HT1080 (cell line): ENCODE data around the gene VMAC. TPM values are rescaled to one million over a fixed set of nuclear protein-coding genes. Genes with fewer than 3 reads are reported as not detected.
A peak's percentile ranks its signal among the peaks of the same experiment; 100 is the strongest.
"Not testable (repeated sequence)": the region's sequence is repeated elsewhere in the genome, so short reads cannot be mapped to it uniquely, and the experiment has no call there.

Experiments used
- DNase-seq: peaks from one replicate; pipeline ENCODE4 v3.0.0-alpha.2; 2015; ENCODE audit warnings: low read depth
- polyA plus RNA-seq, 2 experiments: library from polyadenylated mRNA; depleted of rRNA; stranded (reverse); fragments of >200 nt; gene quantifications; 2 replicates each; pipeline ENCODE4 v1.2.3, GENCODE V29; 2015
- total RNA-seq: library from RNA; depleted of rRNA; stranded (reverse); fragments of >200 nt; shearing (Covaris generic); gene quantifications from 2 replicates; pipeline ENCODE4 v1.2.3, GENCODE V29; 2014; rRNA removed

The VMAC gene, protein sequence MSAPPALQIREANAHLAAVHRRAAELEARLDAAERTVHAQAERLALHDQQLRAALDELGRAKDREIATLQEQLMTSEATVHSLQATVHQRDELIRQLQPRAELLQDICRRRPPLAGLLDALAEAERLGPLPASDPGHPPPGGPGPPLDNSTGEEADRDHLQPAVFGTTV
- total RNA-seq = 0.90 and 1.3 TPM in 2 replicates
- polyA plus RNA-seq (2015; cell fraction: cytosol; rRNA removed) = 2.4 TPM in 2 replicates
- 5.6 and 9.3 TPM in 2 replicates for polyA plus RNA-seq (2015; cell fraction: nucleus; rRNA removed)

GRCh38 chr19:5904352-5905113, at the start of gene VMAC:
Gene VMAC (plus strand): TSS chr19:5904872. CDS start chr19:5904891, 19 bp downstream.
- peak; percentile 100 for DNase-seq

DNA sequence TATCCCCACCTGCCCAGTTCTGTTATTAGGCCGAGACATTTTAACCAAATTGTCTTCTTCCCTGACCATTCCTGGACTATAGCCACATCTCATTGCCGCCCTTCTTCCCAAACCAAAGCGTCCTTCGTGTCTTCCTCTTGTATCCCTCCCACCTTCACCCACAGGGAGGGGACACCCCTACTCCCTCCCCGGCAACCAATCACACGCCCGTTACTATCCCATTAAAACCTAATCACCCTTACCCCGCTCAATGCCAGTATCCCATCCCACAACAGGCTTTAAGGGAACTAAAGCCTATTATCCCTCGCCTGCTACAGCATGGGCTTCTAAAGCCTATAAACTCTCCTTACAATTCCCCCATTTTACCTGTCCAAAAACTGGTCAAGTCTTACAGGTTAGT, 49.5 kb upstream of the VMAC start:
- DNase-seq = not testable (repeated sequence)

DNA sequence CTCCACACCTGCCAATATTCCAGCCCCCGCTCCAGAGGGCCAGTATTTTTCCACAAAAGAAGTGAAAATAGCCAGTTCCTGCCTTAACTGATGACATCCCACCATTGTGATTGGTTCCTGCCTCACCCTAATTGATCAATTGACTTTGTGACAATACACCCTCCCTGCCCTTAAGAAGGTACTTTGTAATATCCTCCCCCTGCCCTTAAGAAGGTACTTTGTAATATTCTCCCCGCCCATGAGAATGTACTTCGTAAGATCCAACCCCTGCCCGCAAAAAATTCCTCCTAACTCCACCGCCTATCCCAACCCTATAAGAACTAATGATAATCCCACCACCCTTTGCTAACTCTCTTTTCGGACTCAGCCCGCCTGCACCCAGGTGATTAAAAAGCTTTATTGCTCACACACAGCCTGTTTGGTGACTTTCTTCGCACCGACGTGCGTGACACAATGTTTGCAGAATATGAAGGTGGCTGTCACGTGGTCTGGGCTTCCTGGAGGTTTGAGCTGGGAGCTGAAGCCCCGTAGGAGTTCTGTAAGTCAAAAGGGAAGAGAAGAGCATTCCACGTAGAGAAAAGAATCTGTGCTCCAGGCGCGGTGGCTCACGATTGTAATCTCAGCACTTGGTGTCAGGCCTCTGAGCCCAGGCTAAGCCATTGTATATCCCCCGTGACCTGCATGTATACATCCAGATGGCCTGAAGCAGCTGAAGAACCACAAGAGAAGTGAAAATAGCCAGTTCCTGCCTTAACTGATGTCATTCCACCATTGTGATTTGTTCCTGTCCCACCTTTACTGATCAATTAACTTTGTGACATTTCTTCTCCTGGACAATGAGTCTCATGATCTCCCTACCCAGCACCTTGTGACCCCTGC, 47.2 kb upstream of the VMAC start:
- no peak for DNase-seq

DNA sequence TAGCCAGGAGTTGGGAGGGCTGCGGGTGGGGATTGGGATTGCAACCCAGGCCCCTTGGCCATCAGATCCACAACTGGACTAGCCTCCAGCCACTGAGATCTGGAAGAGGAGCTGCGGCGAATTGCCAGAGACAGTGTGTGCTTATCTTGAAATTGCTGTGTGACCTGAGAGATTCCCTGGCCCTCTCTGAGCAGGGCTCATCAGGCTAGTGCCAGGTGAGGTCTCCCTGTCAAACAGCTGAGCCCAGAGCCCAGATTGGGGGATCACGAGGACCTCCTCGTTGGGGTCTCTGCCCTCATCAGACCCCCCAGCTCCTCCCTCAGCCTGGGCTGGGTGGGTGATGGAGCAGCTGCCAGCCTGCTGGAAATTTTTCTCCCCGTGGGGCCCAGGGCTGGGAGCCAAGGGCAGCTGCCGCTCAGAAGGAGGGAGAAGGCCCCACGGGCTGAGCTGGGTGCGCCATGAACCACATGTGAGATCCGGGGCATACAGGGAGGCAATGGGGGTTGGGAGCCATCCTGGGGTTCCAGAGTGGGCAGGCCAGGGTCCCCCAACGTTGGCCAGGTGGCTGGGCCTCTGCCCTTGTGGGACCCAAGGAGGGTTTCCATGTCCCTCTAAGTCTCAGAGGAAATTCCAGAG, 41.5 kb upstream of the VMAC start:
- DNase-seq = no peak

DNA sequence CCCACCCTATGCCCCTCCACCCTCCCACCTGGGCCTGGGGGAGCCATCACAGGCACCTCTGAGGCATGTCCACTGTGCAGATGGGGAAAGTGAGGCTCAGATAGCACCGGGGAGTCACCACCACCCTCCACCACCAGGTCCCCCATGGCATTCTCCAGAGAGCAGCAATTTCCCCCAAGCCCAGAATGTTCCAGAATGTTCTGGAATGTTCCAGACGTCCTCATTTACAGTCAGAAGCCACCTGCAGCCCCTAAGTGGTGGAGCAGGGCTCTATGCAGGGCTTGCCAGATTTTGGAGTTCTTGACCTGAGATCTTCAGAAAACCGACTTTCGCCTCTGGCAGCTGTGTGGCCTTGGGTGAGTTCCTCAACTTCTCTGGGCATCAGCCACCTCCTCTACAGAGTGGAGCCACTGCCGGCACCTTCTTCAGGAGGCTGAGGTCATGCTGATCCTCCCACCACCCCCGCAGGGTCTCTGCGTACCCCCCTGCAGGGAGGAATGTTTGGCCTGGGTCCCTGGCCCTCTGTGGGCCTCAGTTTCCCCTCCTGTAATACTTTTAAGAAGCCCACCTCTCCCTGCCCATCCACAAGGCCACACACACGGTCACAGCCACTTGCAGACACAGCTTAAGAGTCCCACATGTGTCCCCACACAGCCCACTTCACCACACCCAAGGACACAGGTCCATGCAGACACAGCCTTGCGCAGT, 40.5 kb upstream of the VMAC start:
- no peak for DNase-seq

DNA sequence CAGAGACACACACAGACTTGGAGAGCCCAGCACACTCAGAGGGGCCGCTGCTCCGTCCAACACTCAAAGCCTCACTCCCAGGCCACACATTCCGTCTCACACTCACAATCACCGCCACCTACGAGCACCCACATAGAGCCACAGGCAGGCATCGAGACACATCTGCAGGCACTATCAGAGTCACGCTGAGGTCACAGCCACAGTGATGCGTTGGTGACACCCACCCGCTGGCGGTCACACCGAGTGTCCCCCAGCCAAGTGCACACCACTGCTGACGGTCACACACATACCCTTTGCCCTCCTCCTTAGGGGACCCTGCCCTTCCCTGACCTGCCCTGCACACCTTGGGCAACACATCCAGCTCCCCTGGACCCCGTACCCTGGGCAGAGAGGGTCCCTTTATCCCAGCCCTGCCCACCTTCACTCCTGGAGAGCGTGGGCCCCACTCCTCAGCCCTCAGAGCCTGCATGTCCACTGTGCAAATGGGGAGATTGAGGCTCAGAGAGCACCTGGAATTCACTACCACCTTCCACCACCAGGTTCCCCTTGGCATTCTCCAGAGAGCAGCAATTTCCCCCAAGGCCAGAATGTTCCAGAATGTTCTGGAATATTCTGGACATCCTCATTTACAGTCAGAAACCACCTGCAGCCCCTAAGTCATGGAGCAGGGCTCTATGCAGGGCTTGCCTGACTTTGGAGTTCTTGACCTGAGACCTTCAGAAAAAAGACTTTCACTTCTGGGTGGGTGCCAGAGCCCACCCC, 39.8 kb upstream of the VMAC start:
- no peak for DNase-seq

DNA sequence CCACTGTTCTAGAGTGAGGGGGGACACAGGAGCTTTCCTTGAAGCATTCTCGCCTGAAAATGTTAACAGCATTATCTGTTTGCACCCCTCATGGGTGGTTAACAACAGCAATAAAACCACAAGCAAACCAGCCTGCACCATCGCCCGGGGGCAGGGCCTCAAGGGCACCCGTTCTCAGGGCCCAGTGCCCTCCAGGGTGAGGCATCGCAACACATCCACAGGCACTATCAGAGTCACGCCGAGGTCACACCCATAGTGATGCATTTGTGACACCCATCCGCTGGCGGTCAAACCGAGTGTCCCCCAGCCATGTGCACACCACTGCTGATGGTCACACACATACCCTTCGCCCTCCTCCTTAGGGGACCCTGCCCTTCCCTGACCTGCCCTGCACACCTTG, 38.9 kb upstream of the VMAC start:
- no peak for DNase-seq

DNA sequence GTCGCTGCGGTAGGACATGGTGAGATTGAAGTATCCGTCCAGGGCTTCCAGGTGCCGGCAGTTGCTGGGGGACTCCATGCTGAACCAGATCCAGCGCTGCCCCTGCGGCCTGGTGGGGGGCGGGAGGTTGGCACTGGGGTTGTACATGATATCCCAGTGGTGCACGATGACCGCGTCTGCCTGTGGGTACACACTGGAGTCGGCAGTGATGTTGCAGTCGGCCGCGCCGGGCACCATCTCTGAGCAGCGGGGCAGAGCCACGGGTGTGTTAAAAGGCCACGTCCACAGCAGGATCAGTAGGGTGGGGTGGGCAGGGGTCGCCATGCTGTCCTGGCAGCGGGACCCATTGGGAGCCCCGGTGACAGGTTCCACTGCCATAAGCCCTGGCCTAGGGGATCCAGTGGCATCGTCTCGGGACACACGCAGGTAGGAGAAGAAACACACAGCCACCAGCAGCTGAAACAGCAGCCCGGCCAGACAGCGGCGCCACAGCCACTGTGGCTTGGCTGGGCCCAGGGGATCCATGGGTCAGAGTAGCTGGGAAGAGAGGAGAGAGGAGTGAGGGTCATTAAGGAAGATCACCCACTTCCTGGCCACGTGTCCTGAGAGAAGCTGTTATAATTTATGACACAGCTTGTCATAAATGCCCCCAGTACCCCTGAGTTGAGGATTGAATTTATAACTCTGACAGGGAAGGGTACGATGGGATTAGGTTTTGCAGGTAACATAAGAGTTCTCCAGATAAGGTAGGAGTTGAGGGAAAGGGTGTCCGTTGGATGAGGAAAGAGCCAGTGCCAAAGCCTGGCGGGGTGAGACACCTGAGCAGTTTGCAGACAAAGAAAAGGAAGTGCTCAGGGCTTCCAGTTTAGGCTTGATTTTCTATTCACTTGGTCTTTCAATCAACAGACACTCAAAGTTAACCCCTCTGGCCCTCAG, 37.2 kb upstream of the VMAC start:
- no peak for DNase-seq

DNA sequence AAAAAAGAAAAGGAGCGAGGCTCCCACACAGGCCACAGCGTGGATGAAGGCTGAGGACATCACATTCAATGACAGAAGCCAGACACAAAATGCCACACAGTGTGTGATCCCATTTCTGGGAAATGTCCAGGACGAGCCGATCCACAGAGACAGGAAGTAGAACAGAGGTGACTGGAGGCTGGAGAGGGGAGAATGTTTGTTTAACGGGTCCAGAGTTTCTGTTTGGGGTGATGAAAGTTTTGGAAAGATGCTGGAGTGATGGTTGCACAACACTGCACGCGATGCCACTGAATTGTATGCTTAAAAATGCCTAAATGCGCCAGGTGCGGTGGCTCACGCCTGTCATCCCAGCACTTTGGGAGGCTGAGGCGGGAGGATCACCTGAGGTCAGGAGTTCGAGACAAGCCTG, 33.7 kb upstream of the VMAC start:
- DNase-seq = no peak

GRCh38 chr19:5873617-5874199, 31.0 kb upstream of the VMAC start:
- DNase-seq = no peak

- peak; percentile 64 for DNase-seq
These were observed 30.2 kb upstream of the VMAC start for GRCh38 chr19:5874496-5874895.

DNA sequence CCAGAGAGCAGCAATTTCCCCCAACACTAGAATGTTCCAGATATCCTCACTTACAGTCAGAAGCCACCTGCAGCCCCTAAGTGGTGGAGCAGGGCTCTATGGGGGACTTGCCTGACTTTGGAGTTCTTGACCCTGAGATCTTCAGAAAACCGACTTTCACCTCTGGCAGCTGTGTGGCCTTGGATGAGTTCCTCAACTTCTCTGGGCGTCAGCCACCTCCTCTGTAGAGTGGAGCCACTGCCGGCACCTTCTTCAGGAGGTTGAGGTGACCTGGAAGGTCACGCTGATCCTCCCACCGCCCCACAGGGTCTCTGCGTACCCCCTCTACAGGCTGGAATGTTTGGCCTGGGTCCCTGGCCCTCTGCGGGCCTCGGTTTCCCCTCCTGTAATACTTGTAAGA, 27.2 kb upstream of the VMAC start:
- DNase-seq = no peak

GRCh38 chr19:5877882-5878281, 26.8 kb upstream of the VMAC start:
- no peak for DNase-seq

GRCh38 chr19:5880196-5880595, 24.5 kb upstream of the VMAC start:
- DNase-seq = no peak

DNA sequence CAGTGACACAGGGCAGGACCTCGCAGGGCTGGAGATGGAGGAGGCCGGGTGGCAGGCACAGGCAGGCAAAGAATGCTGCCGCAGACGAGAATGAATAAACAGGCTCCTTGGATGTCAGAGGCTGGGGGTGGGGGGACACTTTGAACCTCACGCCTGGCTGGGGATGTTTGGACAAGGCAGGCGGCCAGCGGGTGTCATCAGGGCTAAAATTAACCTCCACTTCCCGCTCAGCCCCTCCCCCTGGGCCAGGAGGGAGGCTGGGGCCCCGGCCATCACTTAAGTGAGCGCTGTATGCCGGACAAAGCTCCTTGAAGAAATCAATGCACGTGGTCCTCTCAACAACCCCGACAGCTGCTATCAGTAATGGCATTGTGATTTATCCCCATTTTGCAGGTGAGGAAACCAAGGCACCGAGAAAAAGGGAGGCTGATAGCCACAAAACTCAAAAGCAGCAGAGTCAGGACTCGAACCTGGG, 24.0 kb upstream of the VMAC start:
- no peak for DNase-seq

DNA sequence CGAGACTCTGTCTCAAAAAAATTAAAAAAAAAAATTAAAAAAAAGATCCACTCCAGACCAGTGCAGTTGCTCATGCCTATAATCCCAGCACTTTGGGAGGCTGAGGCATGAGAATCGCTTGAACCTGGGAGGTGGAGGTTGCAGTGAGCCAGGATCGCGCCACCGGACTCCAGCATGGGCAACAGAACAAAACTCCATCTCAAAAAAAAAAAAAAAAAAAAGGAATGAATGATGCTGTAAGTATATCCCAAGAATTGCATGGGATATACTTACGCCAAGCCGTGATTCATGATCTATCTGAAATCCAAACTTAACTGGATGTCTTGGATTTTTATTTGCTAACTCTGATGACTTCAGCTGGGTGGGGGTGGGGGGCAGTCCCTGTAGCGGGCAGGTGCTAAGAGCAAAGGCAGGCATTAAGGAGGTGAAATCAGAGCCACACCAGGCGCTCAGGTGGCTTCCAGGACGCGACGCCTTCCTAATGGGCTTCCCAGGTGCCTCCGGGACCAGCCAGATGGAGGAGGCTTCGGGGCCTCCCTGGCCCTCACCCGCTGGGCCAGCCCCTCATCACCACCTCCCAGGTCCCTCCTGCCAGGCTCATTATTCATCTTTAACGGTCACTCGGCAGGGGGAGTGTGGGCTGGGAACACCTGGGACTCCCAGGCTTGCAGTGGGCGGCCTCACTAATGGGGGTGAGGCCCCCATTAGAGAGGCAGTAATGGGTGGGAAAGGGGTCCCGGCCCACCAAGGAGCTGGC, 23.0 kb upstream of the VMAC start:
- no peak for DNase-seq

- DNase-seq = no peak
These were observed 22.2 kb upstream of the VMAC start for GRCh38 chr19:5882421-5882968.
